Femur (tissue), 1 donor: ENCODE data around the gene TMED8.
"Not testable (repeated sequence)": the region's sequence is repeated elsewhere in the genome, so short reads cannot be mapped to it uniquely, and the experiment has no call there.

Source experiments
- DNase-seq: peaks from one replicate; pipeline ENCODE4 v3.0.0-alpha.2; 2017

TMED8 gene

DNA sequence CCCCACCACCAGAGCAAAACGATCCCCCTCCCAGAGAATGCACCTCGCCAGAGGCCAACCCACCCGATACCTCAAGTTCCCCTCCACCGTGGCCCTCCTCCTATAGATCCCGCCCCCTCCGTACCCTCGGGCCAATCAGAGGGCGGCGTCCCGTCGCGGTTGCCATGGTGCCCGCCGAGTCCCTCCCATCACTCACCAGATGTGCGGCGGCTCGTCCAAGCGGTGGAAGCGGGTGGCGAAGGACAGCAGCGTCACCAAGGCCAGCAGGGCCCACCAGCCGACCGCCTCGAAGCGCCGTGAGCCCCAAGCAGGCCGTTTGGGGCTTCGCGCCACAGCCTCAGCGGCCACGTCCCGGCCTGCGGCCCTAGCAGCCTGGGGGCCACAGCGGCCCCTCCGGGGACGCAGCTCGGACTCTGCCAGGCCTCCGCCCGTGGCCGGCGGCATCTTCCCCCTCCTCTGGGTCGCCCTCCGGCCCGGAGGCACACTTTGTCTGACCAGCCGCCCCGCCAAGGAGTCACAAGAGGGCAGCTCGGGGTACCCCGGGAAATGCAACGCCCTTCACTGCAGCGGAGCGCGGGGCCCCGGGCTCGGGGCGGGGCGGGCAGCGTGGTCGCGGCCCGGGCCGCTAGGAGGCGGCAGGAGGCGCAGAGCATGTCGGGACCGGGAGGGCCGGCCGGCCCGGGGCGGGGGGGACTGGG lies 56.5 kb downstream of the TMED8 start, which contains the start of gene POMT2:
Gene POMT2, minus strand, starts transcription at position 646 of the 698 bp plus-strand sequence. Its CDS starts 202 bp downstream, at position 444.
- DNase-seq: peak; percentile 97

DNA sequence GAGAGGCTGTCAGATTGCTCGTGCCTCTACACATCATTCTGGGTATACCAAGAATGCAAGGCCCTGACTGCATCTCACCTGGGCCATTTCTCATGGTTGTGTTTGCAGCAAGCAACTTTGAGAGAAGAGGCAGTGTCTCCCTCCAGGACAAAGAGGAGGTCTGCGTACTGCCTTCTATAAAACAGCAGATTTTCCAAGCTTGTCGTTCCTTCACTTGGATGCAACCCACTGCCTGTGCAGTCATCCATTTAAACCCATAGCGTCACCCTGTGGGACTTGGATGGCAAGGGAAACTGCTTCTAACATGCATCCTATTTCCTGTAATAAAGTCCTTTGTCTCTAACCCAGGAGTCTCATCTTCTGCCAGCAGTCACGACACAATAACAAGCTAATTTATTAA lies 57.5 kb downstream of the TMED8 start:
- DNase-seq: no peak

DNA sequence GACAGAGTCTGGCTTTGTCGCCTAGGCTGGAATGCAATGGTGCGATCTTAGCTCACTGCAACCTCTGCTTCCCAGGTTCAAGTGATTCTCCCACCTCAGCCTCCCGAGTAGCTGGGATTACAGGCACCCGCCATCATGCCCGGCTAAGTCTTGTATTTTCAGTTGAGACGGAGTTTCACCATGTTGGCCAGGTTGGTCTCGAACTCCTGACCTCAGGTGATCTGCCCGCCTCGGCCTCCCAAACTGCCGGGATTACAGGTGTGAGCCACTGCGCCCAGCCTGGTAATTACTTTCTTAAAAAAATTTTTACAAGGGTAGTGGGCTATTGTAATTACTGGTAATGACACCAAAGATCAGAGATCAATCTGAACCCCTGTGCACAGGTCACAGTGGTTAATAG lies 58.1 kb downstream of the TMED8 start:
- DNase-seq: not testable (repeated sequence)

DNA sequence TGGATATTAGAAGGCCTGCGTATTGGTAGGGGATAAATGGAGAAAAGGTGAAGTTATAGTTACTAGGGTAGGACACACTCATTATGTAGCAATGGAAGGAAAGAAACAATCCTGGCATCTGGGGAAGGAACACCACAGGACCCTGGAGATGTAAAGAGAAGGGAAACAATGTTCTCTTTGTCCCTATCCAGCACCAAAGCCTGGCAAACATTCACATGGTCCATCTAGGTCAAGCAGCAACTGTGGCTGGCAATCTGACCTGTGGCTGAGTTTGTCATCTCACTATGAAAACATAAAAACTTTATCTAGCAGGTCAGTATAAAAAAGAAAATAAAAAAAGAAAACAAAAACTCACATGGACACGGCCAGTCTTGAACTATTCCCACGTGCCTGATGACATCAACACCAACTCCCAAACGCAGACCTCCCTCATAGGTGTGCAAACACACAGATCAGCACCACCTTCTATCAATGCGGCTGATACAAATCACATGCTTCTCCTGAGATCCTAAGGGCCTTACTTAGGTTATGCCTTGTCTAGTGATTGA lies 58.8 kb downstream of the TMED8 start:
- DNase-seq: no peak

DNA sequence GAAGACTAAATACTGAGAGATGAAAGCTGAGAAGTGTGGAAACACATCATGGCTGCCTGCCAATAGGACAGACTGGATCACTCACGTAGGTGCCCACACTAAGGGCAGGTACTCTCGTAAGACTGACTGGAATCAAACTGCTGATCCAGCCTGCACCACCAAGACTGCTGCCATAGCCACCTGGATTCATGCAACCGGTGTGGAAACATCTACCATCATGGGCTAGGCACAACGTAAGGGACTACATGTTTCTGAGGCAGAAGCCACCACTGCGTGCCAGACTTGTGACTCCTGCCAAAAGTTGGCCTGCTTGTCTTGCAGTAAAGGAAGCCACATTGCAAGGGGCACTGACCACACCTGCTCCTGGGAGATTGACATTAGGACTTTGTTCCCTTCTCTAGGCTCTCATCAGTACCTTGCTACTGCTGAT lies 60.0 kb downstream of the TMED8 start:
- DNase-seq: no peak

DNA sequence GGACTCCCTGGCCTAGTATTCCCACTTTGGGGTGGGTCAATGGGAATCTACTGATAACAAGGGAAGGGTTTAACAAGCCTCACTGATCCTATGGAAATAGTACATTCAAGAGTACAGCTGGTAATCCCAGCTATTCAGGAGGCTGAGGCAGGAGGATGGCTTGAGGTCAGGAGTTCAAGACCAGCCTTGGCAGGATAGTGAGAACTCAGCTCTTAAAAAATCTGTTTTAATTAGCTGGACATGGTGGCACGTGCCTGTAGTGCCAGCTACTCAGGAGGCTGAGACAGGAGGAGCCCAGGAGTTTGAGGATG lies 60.7 kb downstream of the TMED8 start:
- no peak for DNase-seq

DNA sequence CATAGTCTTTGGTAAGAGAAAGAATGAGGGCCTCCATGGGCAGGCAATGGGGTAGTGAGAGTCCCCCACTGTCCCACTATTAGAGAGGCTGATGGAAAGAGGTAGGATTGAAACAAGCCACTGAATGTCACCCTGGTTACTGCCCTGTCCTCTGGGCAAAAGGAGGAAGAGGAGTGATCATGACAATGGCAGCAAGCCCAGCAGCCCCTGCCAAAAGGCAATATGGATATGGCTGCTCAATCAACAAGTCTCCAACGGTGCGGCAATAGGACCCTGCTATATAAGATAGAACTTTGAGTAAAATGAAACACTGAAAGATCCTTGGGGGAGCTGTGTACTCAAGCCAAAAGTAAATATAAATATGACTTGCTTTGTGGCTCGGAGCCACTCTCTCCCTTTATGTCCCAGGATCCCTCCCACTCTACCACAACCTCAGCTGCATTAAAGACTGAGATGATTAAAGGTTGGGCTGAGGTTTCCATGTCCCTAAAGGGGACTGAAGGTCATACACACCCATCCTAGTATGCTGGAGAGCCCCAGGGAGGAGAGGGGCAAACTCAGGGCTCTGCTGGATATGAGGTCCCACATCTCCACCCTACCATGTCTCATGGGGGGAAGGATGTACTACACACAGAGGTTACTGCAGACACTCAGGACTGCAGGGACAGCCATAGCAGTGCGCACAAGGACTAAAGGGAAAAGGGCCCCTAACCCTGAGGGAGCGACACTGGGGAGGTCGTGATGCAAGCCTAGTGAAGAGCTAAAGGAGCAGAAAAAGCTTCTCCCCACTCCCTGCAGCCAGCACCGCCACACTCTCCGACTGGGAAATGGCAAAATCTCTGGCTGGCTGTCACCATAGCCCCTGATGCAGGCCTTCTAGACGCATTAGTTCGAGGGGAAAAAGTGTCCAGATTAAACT lies 62.1 kb downstream of the TMED8 start:
- no peak for DNase-seq

DNA sequence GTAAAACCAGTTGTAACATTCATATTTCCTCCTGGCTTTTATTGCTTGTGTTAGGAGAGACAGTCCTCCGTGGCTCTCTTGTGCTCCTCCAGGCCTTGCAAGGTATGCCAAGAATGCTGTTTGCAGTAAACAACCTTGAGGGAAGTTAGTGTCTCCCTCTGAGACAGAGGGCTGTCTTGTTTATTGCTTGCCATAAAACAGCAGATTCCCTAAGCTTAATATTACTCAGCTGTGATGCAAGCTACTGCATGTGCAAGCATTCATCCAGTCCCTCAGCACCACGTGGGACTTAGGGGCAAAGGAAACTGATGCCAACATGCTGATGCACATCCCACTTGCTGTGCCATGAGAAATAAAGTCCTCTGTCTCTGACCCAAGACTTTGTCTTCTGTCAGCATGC lies 62.9 kb downstream of the TMED8 start:
- DNase-seq: no peak

DNA sequence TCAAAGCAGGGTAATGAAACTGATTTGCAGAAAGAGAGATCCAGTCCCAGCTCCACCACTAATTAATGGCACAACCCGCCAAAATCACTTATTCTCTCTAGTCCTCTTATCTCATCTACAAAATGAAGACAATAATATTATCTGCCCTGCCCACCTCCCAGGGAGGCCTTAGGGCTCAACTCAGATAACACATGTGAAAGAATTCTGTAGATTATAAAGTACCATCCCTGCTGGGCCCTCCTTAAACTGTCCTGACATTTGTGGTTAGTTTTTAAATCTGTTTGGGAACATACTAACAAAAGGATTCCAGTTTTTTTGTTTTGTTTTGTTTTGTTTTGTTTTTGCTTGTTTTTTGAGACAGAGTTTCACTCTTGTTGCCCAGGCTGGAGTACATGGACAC lies 63.5 kb downstream of the TMED8 start:
- DNase-seq: no peak

DNA sequence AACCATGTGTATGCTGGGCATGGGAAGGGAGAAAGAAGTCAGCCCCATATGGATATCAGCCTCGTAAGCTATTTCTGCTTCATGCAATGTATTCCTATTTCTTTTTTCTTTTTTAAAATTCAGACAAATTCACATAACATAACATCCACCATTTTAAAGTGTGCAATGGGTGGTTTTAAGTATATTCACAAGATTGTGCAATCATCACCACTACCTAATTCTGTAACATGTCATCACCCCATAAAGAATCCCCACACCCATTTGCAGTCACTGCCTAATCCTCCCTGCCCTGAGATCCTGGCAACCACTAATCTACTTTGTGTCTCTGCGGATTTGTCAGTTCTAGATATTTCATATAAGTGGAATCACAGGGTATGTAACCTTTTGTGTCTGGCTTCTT lies 65.7 kb downstream of the TMED8 start:
- DNase-seq: no peak

DNA sequence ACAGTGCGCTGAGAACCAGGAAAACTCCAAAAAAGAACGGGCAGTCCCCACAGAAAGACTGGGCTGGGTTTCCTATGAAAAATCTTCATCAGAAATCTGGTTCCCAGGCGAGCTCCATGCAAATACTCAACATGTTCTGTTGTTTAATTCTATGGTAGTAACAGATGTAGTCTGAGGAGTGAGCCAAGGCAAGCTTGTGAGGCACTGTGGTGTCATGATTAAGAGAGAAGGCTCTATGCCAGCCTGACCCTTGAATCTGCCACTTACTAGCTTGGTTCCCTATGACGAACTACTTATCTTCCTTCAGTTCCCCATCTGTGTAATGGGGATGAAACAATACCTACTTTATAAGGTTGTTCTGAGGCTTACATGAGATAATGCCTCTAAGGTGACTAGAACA lies 66.9 kb downstream of the TMED8 start:
- DNase-seq: no peak

DNA sequence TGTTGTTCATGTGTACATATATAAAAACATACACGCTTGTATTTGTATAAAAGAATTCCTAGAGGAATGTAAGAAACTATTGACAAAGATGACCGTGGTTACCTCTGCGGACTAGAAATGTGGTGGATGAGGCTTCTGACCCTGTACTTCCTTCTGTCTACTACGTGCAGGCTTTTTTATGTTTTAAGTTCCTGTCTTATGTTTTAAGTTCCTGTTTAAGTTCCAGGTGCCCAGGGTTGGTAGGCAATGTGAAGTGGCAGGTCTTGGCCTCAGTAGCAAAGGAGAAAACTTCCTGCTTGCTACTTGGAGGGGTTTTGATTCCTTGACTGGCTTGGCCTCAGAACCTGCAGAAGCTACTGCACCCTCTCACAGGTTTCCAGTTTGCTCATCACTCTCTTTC lies 67.8 kb downstream of the TMED8 start:
- no peak for DNase-seq

DNA sequence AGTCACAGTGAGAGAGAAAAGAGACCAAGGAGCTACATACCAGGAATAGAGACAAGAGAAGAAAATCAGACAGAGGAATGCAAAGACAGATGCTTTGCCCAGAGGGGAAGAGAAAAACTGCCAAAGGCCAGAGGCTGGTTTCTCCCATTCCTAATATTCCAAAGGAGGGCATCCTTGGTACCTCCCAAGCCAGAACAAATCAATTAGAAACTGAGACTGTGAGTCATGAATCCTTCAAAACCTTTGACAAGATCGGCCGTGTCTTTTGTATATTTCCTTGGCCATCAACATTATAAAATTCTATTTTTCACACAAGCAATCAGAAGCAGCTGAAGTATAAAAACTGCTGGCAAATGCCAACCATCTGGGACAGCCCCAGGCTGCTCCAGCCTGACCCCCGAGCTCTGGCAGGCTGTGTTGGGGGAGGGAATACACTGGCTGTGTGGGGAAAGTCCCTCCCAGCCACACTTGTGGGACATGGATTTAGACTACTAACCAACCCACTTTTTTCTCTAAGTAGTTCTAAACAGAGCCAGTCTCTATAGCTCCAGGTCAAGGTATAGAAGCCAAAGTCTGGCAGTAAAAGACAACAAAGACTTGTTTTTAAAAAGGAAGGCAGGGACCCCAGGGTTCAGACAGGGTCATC lies 69.9 kb downstream of the TMED8 start:
- DNase-seq: peak; percentile 79

DNA sequence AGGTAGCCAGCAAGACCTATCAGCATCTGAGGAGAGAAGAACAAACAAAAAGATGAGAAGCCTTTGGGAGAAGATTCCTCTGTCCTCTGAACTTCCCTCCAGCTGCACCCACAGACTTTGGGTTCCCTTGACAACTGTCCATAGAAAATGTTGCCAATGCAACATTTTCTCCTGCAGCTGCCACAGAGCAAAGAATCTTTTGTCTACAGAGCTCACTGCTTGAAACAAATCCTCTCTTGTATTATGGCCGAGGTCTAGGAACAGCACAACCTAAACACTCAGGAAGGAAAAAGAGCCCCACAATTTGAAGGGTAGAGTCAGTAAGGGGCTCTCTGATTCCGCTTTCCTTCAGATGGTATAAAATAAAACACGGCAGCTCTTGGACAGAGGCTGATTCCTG lies 70.5 kb downstream of the TMED8 start:
- DNase-seq: no peak

DNA sequence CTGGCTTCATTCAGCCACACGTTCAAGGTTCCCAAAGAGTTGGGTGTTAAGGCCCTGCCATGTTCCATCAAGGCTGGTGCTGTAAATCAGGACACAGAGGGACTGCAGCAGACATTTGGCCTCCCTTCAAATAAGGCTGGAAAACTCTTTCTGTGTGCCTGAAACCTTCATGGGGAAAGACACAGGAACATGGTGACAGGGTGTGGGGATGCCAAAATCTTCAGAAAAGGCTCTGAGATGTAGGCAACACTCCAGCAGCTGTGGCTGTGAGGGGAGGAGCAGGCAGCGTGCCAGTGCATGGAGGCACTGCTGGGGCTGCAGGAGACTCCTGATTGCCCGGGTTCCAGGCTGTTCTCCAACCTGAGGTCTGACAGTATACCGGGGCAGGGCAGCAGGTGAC lies 71.2 kb downstream of the TMED8 start:
- DNase-seq: peak; percentile 54

DNA sequence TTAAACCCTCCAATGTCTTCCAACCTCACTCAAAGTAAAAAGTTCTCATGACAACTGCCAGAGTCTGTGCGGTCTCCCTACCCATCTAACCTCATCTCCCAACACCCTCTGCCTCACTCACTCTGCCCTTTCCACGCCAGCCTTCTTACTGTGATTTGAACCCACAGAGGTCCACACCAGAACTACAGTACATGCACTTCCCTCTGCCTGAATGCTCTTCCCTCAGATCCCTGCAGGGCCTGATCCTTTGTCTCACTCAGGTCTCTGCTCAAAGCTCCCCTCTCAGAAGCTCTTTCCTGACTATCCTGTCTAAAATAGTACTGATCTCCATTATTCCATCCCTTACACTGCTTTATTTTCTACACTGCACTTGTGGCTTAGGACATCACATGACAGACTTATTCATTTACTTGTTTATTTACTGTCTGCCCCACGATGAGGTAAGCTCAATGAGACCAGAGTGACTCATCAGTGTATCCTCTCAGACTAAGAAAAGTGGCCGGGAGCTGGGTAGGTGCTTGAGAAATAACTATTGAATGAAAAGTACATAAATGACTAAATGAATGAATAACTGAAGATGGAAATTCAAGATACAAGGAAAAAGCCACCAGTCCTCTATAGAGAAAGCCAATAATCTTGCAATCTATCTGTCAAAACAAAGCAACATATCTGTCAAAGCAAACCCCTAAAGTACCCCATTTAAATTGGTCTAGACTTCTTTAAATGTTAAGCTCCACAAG lies 73.3 kb downstream of the TMED8 start:
- no peak for DNase-seq

DNA sequence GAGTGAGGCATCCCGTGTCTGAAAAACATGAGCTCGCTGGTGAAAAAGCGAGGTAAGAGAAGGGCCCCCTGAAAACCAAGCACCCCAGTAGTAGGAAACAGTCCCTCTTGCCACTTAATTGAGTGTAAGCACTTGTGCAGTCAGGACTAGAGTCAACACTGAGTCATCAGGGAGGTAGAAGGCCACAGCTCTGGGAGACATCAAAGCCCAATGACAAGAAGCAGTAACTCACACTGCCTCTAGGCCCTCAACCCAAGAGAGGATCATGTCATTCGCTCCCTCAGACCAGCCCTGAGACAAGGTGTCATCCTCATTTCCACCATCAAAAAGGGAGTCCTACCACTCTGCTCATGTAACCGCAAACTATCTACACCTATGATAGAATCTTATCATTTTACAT lies 74.0 kb downstream of the TMED8 start:
- DNase-seq: no peak

DNA sequence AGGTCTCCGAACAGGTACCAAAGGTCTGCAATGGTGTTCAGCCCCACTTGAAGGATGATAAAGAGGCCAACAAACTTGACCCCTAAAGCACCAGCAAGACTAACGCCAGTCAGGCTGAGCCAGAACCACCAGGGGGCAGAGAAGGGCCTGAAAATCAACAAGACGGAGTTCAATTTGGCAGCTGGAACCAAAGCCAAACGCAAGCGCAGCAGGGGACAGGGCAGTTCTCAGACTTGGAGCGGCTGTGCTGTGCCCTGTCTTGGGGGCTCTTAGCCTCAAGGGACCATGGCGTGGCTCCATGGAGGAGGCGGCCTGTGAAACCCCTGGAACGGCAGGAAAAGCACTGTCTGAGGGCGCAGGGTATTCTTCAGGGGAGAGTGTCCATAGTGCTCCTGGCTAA lies 75.8 kb downstream of the TMED8 start:
- DNase-seq: peak; percentile 88

DNA sequence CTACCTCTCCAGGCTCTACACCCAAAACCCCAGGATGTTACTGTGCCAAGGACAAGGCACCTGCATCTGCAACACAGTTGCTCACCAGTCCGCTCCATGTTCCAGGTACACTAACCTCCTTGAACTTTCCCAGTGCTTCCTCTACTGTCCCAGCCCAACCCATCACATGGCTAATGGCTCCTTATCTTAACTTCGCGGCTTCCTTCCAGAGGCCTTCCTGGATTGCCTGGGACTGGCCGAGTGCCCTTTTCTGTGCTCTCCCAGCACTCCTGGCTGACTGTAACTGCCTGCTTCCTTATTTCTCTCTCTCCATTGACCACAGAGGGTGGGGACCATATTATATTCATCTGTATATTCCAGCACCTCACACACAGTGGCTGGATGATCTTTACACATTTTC lies 77.1 kb downstream of the TMED8 start:
- DNase-seq: no peak

DNA sequence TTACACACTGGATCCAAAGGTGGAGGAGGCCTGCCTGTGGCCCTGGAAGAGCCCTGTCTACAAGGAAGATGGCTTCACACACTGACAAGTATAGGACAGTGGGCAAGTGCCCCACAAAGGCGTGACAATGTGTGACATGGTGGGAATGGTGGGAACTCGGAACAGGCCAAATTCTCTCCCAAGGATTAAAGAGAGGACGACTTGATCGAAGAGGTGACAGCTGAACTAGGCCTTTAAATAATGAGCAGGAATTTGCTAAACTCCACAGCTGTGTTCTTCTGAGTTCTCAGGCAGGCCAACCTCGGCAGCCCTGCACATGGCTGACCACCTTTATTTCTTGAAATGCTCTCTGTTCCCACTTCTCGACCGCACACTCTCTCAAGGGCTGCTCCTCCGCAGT lies 80.0 kb downstream of the TMED8 start:
- DNase-seq: no peak

DNA sequence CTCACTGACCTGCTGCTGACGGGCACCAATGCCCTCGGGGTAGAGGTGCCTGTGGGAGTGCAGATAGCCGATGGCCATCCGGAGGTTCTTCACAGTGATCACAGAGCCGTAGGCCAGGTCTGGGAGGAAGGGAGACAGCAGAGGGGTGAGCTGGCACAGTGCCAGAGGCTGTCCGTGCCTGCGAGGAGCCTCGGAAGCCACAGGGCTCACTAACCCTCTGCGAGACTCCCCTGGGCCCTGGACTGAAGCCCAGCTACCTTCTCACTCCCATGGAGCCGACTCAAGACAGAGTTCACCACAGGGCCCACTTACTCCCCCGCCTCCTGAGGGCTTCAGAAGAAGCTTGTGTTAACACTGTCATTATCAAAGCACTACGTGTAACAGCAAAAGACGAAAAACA lies 80.7 kb downstream of the TMED8 start:
- DNase-seq: no peak

DNA sequence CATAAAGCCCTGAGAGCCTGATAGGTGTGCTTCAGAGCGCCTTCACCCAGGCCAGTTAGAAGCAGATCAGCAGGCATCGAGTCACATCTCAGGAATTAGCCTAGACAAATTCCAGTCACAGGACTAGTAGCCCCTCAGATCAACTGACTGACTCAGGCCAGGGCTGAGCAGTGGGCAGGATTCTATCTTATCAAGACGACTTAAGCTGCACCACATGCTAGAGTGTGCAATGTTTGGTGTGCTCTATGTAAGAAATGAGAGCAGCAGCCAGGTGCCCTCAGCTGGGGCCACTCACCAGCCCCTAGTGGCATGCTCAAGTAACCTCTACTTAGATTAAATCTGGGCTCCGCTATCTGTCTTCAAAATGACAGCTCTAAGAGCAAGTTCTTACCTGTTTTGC lies 86.2 kb downstream of the TMED8 start:
- no peak for DNase-seq

DNA sequence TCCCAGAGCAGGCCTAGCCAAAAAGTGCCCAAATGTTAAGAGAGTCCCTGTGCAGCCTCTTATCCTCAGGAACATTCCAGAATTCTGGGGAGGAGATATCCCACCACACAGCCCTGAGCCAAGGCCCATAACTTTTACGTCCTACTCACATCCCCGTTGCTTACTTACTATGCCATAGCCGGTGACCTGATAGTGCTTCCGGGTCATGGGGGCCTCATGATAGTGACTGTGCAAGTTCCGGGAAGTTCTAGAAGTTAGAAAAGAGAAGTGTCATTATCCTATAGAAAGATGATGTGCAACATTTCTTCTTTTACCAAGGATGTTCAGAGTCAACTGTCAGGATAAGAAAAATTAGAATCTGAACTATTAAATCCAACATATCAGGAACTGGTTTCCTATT lies 90.3 kb downstream of the TMED8 start:
- no peak for DNase-seq
